Stimulated activated CD4-positive, alpha-beta T cell treated with anti-CD3 and anti-CD28 coated beads, TNF-alpha, amount 100 ng/mL, for 1 hour (primary cell): ENCODE measurements around the gene PPP1R17.

Experiments used
- DNase-seq, 3 donors: peaks; one replicate each; pipeline ENCODE4 v3.0.0-alpha.2; 2020; ENCODE audit warnings: low read depth in 3 of 3, low spot score in 1 of 3

The PPP1R17 gene

GRCh38 chr7:31699050-31699449, 12.0 kb downstream of the PPP1R17 start:
- DNase-seq, result no peak

GRCh38 chr7:31702354-31702753, 15.3 kb downstream of the PPP1R17 start:
- no peak for DNase-seq

- no peak for DNase-seq
Measured at GRCh38 chr7:31705377-31705776, 18.4 kb downstream of the PPP1R17 start.

- DNase-seq, result no peak
Measured at GRCh38 chr7:31707089-31707488, 20.1 kb downstream of the PPP1R17 start.

- no peak for DNase-seq
Measured at GRCh38 chr7:31710171-31710570, 23.2 kb downstream of the PPP1R17 start.

GRCh38 chr7:31716355-31716754, 29.3 kb downstream of the PPP1R17 start:
- no peak for DNase-seq

GRCh38 chr7:31720366-31720765, 33.4 kb downstream of the PPP1R17 start:
- DNase-seq, result no peak

- DNase-seq, result no peak
Measured at GRCh38 chr7:31724696-31725095, 37.7 kb downstream of the PPP1R17 start.

GRCh38 chr7:31729195-31729804, 42.3 kb downstream of the PPP1R17 start:
- no peak for DNase-seq

GRCh38 chr7:31734456-31734855, 47.4 kb downstream of the PPP1R17 start:
- no peak for DNase-seq

GRCh38 chr7:31735991-31736982, 49.3 kb downstream of the PPP1R17 start:
- no peak for DNase-seq

GRCh38 chr7:31741852-31742251, 54.8 kb downstream of the PPP1R17 start:
- DNase-seq, result no peak

GRCh38 chr7:31744294-31744874, 57.4 kb downstream of the PPP1R17 start:
- DNase-seq, result peak in 1 of 3 donors; percentile 3

GRCh38 chr7:31747553-31747952, 60.5 kb downstream of the PPP1R17 start:
- DNase-seq, result no peak

- no peak for DNase-seq
Measured at GRCh38 chr7:31748084-31748483, 61.1 kb downstream of the PPP1R17 start.

- no peak for DNase-seq
Measured at GRCh38 chr7:31751726-31752125, 64.7 kb downstream of the PPP1R17 start.
